H1 (cell line): ENCODE results near the gene HMGCS2. TPM values are rescaled to one million over a fixed set of nuclear protein-coding genes. Genes with fewer than 3 reads are reported as not detected.

ENCODE experiments used
- CTCF ChIA-PET: fragments of 300-600 bp; sonication (Branson Sonifier 250); formaldehyde crosslinking; loops from one replicate; lab custom pipeline; 2021; ENCODE audit not compliant: partially characterized antibody; lab: Charles Lee
- POLR2A ChIA-PET: fragments of 300-600 bp; sonication (Branson Sonifier 250); formaldehyde crosslinking; loops from one replicate; lab custom pipeline; 2021; ENCODE audit warnings: inconsistent platforms; ENCODE audit not compliant: partially characterized antibody; lab: Charles Lee
- DNase-seq, 2 experiments: peaks; one replicate each; pipeline versions ENCODE4 v3.0.0 to v3.0.0-alpha.2; 2010 to 2022; ENCODE audit warnings: low spot score in 2 of 2, low read depth in 1 of 2, mixed read lengths in 1 of 2
- FAIRE-seq: peaks from 2 replicates; lab custom pipeline; 2011; peaks lifted over from hg19 to GRCh38; lab: Jason Lieb, UNC
- H2AFZ ChIP-seq: 2 replicates; pipeline ENCODE4 v1.8.1; 2012; ENCODE audit warnings: low read length, inconsistent platforms
- H2AK5ac ChIP-seq: 2 replicates; pipeline ENCODE4 v1.6.1; 2013; ENCODE audit warnings: low read depth, low read length
- H2BK120ac ChIP-seq: replicated peaks from 2 replicates; pipeline ENCODE3; 2013; ENCODE audit warnings: low read depth, low read length, inconsistent platforms
- H2BK12ac ChIP-seq: 2 replicates; pipeline ENCODE4 v1.6.1; 2013; ENCODE audit warnings: low read depth, low read length
- H2BK15ac ChIP-seq: 2 replicates; pipeline ENCODE4 v1.6.1; 2013; ENCODE audit warnings: low read length
- H2BK20ac ChIP-seq: 2 replicates; pipeline ENCODE4 v1.6.1; 2013; ENCODE audit warnings: low read length
- H2BK5ac ChIP-seq: 2 replicates; pipeline ENCODE4 v1.6.1; 2013; ENCODE audit warnings: low read depth, low read length
- H3K14ac ChIP-seq: 2 replicates; pipeline ENCODE4 v1.6.1; 2013; ENCODE audit warnings: inconsistent platforms; ENCODE audit not compliant: insufficient read length
- H3K18ac ChIP-seq: 2 replicates; pipeline ENCODE4 v1.6.1; 2013; ENCODE audit warnings: low read length; ENCODE audit errors: extremely low read depth
- H3K23ac ChIP-seq: 2 replicates; pipeline ENCODE4 v1.6.1; 2013; ENCODE audit warnings: inconsistent platforms; ENCODE audit not compliant: insufficient read length
- H3K23me2 ChIP-seq: 2 replicates; pipeline ENCODE4 v1.6.1; 2013; ENCODE audit warnings: low read depth, low read length
- H3K27ac ChIP-seq: 2 replicates; pipeline ENCODE4 v1.6.1; 2011; ENCODE audit warnings: low read depth, low read length, inconsistent platforms
- H3K27me3 ChIP-seq, 4 experiments: replicated peaks in 1 of 4; 1 replicate in 1 of 4; 2 replicates in 3 of 4; pipeline versions ENCODE4 v1.6.1 to v1.8.1; 2011 to 2013; ENCODE audit warnings: low read length in 3 of 4, mild to moderate bottlenecking in 3 of 4, inconsistent platforms in 2 of 4, mixed read lengths in 2 of 4, moderate library complexity in 1 of 4; ENCODE audit not compliant: control insufficient read depth in 3 of 4, insufficient read depth in 3 of 4; ENCODE audit errors: extremely low read depth in 1 of 4
- H3K36me3 ChIP-seq, 4 experiments: 2 replicates each; pipeline versions ENCODE4 v1.6.1 to v1.8.1; 2011 to 2013; ENCODE audit warnings: mild to moderate bottlenecking in 4 of 4, low read length in 3 of 4, moderate library complexity in 2 of 4, control low read depth in 1 of 4, inconsistent platforms in 1 of 4; ENCODE audit not compliant: insufficient read depth in 4 of 4, control insufficient read depth in 2 of 4
- H3K4ac ChIP-seq: replicated peaks from 2 replicates; pipeline ENCODE3; 2013; ENCODE audit warnings: low read length, low read depth, mixed read lengths, inconsistent platforms; ENCODE audit not compliant: insufficient read length
- H3K4me1 ChIP-seq, 4 experiments: replicated peaks in 1 of 4; 1 replicate in 1 of 4; 2 replicates in 3 of 4; pipeline versions ENCODE4 v1.6.1 to v1.8.1; 2011 to 2013; ENCODE audit warnings: low read length in 3 of 4, inconsistent platforms in 2 of 4, mixed read lengths in 1 of 4; ENCODE audit not compliant: insufficient read depth in 4 of 4, control insufficient read depth in 3 of 4
- H3K4me2 ChIP-seq, 2 experiments: 2 replicates each; pipeline versions ENCODE4 v1.6.1 to v1.8.1; 2011 to 2013; ENCODE audit warnings: low read depth in 2 of 2, low read length in 2 of 2, control low read depth in 1 of 2, inconsistent platforms in 1 of 2, mild to moderate bottlenecking in 1 of 2; ENCODE audit not compliant: insufficient read depth in 1 of 2
- H3K4me3 ChIP-seq, 4 experiments: fragments of 200-600, 300-600 bp in 1 of 4; sonication (generic), shearing (Covaris generic), sonication (Bioruptor Twin) in 1 of 4; 2 replicates each; pipeline versions ENCODE4 v1.5.1 to v1.8.1; 2011 to 2016; ENCODE audit warnings: low read length in 4 of 4, low read depth in 3 of 4, control low read depth in 2 of 4, inconsistent platforms in 2 of 4, mild to moderate bottlenecking in 2 of 4, mixed read lengths in 1 of 4, moderate library complexity in 1 of 4; ENCODE audit not compliant: insufficient read depth in 2 of 4; ENCODE audit errors: extremely low read depth in 1 of 4
- H3K56ac ChIP-seq: replicated peaks from 2 replicates; pipeline ENCODE3; 2013; ENCODE audit warnings: low read depth, mild to moderate bottlenecking, mixed read lengths, low read length, inconsistent platforms; ENCODE audit not compliant: insufficient read length
- H3K79me1 ChIP-seq: 2 replicates; pipeline ENCODE4 v1.6.1; 2013; ENCODE audit warnings: low read depth, low read length, control low read depth
- H3K79me2 ChIP-seq, 2 experiments: 2 replicates each; pipeline versions ENCODE4 v1.6.1 to v1.8.1; 2012 to 2013; ENCODE audit warnings: low read length in 2 of 2, mild to moderate bottlenecking in 2 of 2, inconsistent platforms in 1 of 2; ENCODE audit not compliant: insufficient read depth in 2 of 2, control insufficient read depth in 1 of 2
- H3K9ac ChIP-seq, 4 experiments: replicated peaks in 1 of 4; 1 replicate in 1 of 4; 2 replicates in 3 of 4; pipeline versions ENCODE4 v1.6.1 to v1.8.1; 2011 to 2013; ENCODE audit warnings: low read depth in 3 of 4, low read length in 3 of 4, control low read depth in 2 of 4, mild to moderate bottlenecking in 2 of 4, moderate library complexity in 2 of 4, inconsistent platforms in 1 of 4; ENCODE audit errors: extremely low read depth in 1 of 4
- H3K9me3 ChIP-seq, 2 experiments: 2 replicates each; pipeline versions ENCODE4 v1.6.1 to v1.8.1; 2012 to 2013; ENCODE audit warnings: mild to moderate bottlenecking in 2 of 2, moderate library complexity in 2 of 2, control low read depth in 1 of 2, inconsistent platforms in 1 of 2, low read depth in 1 of 2, low read length in 1 of 2, mixed read lengths in 1 of 2; ENCODE audit not compliant: insufficient read depth in 2 of 2
- H4K20me1 ChIP-seq, 2 experiments: replicated peaks in 1 of 2; 2 replicates each; pipeline versions ENCODE3 to v1.8.1; 2011 to 2013; ENCODE audit warnings: inconsistent platforms in 2 of 2, low read length in 2 of 2, mild to moderate bottlenecking in 1 of 2; ENCODE audit not compliant: insufficient read depth in 2 of 2, control insufficient read depth in 1 of 2
- H4K5ac ChIP-seq: 2 replicates; pipeline ENCODE4 v1.6.1; 2013; ENCODE audit warnings: low read length, low read depth, mixed read lengths, inconsistent platforms; ENCODE audit not compliant: insufficient read length
- H4K8ac ChIP-seq: 2 replicates; pipeline ENCODE4 v1.8.0; 2013; ENCODE audit warnings: mild to moderate bottlenecking, moderate library complexity, low read length, inconsistent platforms; ENCODE audit not compliant: insufficient read depth; ENCODE audit errors: extremely low read depth
- H4K91ac ChIP-seq: replicated peaks from 2 replicates; pipeline ENCODE3; 2013; ENCODE audit warnings: low read length, mixed read lengths, inconsistent platforms; ENCODE audit not compliant: insufficient read length
- TEAD4 ChIP-seq: IDR thresholded peaks from 2 replicates; pipeline ENCODE4 v1.6.1; 2012; ENCODE audit warnings: low read depth, low read length, inconsistent platforms, mixed read lengths
- WGBS, 2 experiments: shearing (Covaris generic) in 1 of 2; methylation state at CpG; one replicate each; pipeline versions ENCODE4 v1.1.6 to v1.1.7; 2013 to 2015; ENCODE audit warnings: low lambda C conversion rate in 2 of 2, mixed read lengths in 2 of 2, inconsistent platforms in 1 of 2, low coverage in 1 of 2, missing lambda C conversion rate in 1 of 2; ENCODE audit not compliant: insufficient replicate concordance in 2 of 2, insufficient coverage in 1 of 2, insufficient read length in 1 of 2; ENCODE audit errors: extremely low coverage in 1 of 2, missing lambda C conversion rate in 1 of 2; 5-methylcytosine and 5-hydroxymethylcytosine counted together
- polyA plus RNA-seq, 7 experiments: library from polyadenylated mRNA; depleted of rRNA in 3 of 7; stranded (reverse) in 5 of 7; unstranded in 2 of 7; fragments of >200 nt in 5 of 7; fragments of 200-250 nt in 2 of 7; gene quantifications; 1 replicate in 5 of 7; 2 replicates in 1 of 7; 4 replicates in 1 of 7; pipeline versions ENCODE4 v1.2.1 to v1.2.3, GENCODE V29; 2011 to 2013; ENCODE audit warnings: missing spikeins in 2 of 7, mixed read lengths in 2 of 7
- total RNA-seq: library from RNA; stranded (reverse); fragmentation: NEBNext Ultra II Directional; extraction: Animal tissue kit (Norgen Biotek cat#: 25700); gene quantifications from 2 replicates; pipeline ENCODE4 v1.2.1, GENCODE V29; 2021
- TF ChIP-seq, protein P1 (sequence below): IDR thresholded peaks from 2 replicates; pipeline ENCODE4 v1.6.1; 2012; ENCODE audit warnings: inconsistent platforms

Gene HMGCS2
- total and polyA plus RNA-seq, 2 of the 8 experiments (the other 6 are each of a cell fraction or from before 2014, with no cell fraction given): not detected

GRCh38 chr1:119791377-119791776, 22.7 kb upstream of the HMGCS2 start:
- Histone ChIP-seq H3K4me2 (no peak overlapping the region), H3K18ac (no peak overlapping the region), H2AK5ac (no peak overlapping the region), H2BK12ac (no peak overlapping the region), H3K9ac (no peak overlapping the region), H3K36me3 (no peaks in the 10 kb centered on the region), H2BK5ac (no peak overlapping the region), H4K5ac (no peak overlapping the region), H2AFZ (no peak overlapping the region), H3K14ac (no peak overlapping the region), H2BK20ac (no peak overlapping the region), H3K27ac (no peak overlapping the region), H4K20me1 (no peaks in the 10 kb centered on the region), H3K9me3 (no peaks in the 10 kb centered on the region), H3K4me3 (no peak overlapping the region), H3K23ac (no peak overlapping the region), H2BK15ac (no peak overlapping the region), H3K56ac (no peak overlapping the region), H3K79me2 (no peaks in the 10 kb centered on the region), H3K4ac (no peak overlapping the region), H3K79me1 (no peaks in the 10 kb centered on the region), H2BK120ac (no peak overlapping the region), H3K23me2 (no peaks in the 10 kb centered on the region; the same call in 1 of the 2 replicates), H4K91ac (no peak overlapping the region), H4K8ac (no peak overlapping the region), H3K27me3 (no peaks in the 10 kb centered on the region), H3K4me1 (peaks cover 0 to 3% (median 0%) of the 10 kb centered on the region in 4 experiments; a peak in 1 of 7 replicates)
- DNase-seq (peak in 1 of 2 experiments; percentile 17), FAIRE-seq (no peak)
- TF ChIP-seq, protein P1, sequence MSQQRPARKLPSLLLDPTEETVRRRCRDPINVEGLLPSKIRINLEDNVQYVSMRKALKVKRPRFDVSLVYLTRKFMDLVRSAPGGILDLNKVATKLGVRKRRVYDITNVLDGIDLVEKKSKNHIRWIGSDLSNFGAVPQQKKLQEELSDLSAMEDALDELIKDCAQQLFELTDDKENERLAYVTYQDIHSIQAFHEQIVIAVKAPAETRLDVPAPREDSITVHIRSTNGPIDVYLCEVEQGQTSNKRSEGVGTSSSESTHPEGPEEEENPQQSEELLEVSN: no peak
- TF ChIP-seq TEAD4: 0 out of 2 replicates have a peak, but pooled peaks have one; percentile 15
- ChIA-PET POLR2A (interaction anchor here (0.7 kb wide), 1 partner anchor 50 kb away, joined by 3 read pairs; no protein-coding TSS in a partner anchor), CTCF (interaction anchor here (1.5 to 11.9 kb wide), 2 partner anchors 17 to 79 kb away, joined by 4 to 76 read pairs; partner anchors contain the start of gene REG4)
- 88% methylated on average over 4 of the region's 4 CpGs; no CpG with 5 or more reads in 1 of the 2 experiments for WGBS, 2 experiments
